Inferior parietal cortex (tissue), 1 donor: ENCODE results near the gene MED9.

Experiments used
- DNase-seq: peaks from one replicate; pipeline ENCODE4 v3.0.0-alpha.2; 2016; ENCODE audit errors: extremely low spot score

MED9 gene

DNA sequence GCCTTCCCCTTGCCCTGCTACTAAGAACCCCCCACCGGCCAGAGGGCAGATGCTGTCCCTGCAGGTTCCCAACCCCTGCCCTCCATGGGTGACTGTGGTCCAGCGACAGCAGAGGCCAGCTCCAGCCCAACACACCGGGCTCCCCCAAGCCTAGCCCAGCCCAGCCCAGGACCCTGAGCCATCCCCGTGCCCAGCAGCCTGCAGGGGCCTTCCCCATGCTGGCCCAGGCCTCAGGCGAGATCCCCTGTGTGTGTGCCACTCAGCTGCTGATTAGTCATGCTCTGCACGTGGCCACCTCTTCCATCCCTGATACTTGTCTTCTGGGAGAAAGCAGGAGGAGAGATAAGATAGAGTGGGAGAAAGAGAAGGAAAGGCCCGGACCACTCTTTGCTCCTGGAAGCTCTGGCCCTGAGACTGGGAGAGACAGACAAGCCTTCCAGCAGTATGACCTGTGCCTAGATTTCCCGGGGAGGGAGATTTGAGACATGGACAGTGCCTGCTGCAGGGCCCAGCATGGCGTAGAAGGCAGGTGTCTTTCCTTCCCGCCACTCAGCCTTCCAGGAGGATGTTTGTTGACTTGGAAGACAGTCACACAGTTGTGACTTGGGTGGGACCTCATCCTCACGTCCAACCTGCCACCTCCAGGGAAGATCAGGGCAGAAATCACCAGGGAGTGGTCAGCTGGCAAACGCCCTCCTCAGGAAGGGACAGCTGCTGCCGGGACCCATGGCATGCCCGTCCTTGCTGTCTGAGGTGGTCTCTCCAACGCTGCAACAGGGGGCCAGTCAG lies 60.7 kb downstream of the MED9 start:
- no peak for DNase-seq

DNA sequence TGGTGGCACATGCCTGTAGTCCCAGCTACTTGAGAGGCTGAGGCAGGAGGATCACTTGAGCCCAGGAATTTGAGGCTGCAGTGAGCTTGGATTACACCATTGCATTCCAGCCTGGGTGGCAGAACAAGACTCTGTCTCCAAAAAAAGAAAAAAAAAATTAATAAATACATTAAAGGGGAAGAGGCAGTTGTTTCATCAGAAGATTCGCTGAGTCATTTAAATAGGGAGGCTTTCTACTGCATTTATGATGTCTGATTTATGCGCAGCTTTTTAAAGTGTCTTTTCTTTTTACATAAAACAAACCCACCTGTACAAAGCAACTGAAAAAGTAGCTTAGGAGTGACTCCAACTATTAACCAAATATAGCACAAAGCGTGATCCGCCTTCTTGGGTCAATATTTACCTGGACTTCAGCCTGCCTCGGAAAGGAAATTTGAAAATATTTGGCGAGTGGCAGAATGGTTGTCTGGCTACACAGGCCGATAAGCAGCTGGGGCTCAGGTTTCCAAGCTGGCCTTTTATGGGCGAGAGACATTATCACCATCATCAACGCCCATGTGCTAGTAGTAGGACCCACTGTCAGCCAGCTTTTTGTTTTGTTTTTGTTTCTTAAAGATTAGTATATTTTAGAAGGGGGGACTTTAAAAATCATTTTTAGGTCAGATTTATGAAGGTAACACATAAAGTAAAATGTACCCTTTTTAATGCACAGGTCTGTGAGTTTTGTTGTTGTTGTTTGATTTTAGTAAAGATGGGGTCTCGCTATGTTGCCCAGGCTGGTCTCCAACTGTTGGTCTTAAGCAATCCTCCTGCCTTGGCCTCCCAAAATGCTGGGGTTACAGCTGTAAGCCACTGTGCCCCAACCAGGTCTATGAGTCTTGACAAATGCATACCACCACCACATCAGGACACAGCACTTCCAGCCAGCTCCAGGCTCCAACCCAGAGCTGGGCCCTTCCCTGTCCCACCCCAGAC lies 61.9 kb downstream of the MED9 start:
- no peak for DNase-seq

DNA sequence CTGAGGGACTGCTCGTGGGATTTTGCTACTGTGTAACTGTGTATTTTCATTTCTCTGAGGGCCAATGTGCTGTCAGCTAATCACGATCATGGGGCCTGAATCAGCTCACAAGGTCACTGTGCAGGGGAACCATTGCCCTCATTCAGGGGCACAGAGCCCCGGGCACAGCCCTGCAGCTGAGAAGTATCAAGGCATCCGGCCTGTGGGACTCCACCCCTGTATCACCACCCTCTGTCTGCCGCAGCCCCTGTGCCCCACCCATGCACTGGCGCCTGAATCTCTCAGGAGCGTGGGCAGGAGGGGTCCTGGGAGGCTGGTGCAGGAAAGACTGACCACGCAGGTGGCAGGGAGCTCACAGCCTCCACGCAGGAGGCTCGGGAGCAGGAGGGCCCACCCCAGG lies 62.8 kb downstream of the MED9 start:
- no peak for DNase-seq

DNA sequence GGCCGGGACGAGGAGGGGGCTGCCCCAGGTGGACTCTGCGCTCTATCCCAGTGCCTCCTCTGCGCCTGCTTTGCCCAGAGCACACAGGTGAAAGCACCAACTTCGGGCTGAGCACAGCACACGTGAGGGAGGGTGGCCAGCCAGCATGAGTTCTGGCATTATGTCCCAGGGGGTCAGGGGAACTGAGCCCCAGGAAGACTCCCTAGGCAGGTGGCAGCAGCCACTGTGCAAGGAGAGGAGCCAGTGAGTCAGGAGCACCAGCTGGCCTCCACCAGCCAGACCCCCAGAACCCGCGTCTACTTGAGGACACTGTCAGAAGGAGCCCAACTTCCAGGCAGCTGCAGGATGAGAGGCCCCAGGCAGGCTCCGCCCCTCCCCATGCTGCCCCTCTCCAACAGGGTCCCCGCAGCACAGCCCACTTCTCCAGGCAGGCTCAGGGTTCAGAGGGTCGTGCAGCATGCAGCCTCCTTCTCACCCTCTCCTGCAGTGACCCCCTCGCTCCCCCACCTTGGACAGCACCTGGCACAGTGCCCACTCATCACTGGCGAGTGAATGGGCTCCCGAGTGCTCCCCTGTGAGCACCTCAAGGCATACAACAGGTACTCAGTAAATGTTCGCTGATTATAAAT lies 63.6 kb downstream of the MED9 start:
- no peak for DNase-seq

DNA sequence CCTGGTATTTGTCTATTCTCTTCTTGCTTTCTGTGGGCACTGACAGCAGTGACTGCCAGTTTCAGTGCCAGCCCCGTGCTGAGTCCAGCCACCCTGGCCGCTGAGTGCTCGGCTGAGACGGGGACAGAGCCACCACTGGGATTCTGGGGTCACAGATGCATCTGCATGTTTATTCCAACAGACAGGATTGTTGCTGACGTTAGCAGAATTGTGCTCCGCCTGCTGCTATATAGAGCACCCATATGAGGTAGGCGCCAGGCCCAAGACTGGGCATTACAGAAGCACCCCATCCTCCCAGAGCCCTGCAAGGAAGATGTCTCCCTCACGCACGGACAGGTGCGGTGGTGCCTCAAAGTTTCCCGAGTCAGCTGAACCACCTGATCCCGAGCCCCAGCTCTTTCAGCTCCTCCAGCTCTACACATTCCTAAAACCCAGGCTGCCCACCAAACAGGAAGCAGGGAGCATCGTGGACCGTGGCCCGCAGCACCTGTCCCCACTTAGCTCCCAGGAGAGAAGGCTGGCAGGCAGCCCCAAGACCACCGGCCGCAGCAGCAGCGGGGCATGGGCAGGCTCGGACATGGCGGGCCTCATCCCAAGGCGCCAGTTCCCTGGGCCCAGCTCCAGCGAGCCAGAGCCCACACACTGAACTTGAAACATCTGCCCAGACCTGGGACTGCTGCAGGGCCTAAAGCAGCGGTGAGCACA lies 64.3 kb downstream of the MED9 start:
- no peak for DNase-seq

DNA sequence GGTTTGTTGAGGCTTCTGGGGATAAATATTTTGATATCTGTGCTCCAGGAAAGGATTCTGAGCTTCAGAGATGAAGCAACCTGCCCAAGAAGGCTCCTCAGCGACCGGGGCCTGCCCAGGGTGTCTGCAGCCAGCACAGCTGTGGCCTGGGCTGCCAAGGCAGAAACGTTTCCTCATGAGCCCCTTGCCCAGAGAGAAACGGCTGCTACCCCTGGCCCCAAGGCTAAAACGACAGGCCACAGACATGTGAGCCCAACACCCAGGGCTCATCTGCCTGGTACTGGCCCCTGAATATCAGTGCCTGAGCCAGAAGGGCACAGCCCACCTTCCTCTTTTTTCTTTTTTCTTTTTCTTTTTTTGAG lies 64.8 kb downstream of the MED9 start:
- no peak for DNase-seq
